ENCODE measurements around the gene PMF1.

The PMF1 gene

GRCh38 chr1:156196445-156196844 is 16.4 kb upstream of the PMF1 start:
- Histone ChIP-seq H3K27ac (no peak overlapping the region), H3K27me3 (replicated peaks) (no peaks in the 10 kb centered on the region), H3K36me3 (replicated peaks) (peaks cover 14% of the 10 kb centered on the region), H3K4me3 (ENCODE audit: low read depth, low read length) (no peak overlapping the region)
- in situ Hi-C loops (cut with HindIII; ENCODE audit: low pct_ligation_motif_present, low sequenced_read_pairs), result no loop called here
- no peak for TF ChIP-seq CTCF (IDR thresholded peaks at IDR 0.05; ENCODE audit: low read depth, low read length, missing control alignments)
- DNase-seq, result no peak

- TF ChIP-seq CTCF (IDR thresholded peaks at IDR 0.05; ENCODE audit: low read depth, low read length, missing control alignments), result no peak
- in situ Hi-C loops (cut with HindIII; ENCODE audit: low pct_ligation_motif_present, low sequenced_read_pairs), result no loop called here
- Histone ChIP-seq H3K27ac (no peak overlapping the region), H3K27me3 (replicated peaks) (no peaks in the 10 kb centered on the region), H3K36me3 (replicated peaks) (peaks cover 20% of the 10 kb centered on the region), H3K4me3 (ENCODE audit: low read depth, low read length) (no peak overlapping the region)
- no peak for DNase-seq
Observed at GRCh38 chr1:156198831-156199349, 13.9 kb upstream of the PMF1 start.

GRCh38 chr1:156200044-156200443 is 12.8 kb upstream of the PMF1 start:
- TF ChIP-seq CTCF (IDR thresholded peaks at IDR 0.05; ENCODE audit: low read depth, low read length, missing control alignments), result no peak
- Histone ChIP-seq H3K36me3 (replicated peaks) (peaks cover 20% of the 10 kb centered on the region), H3K27me3 (replicated peaks) (no peaks in the 10 kb centered on the region), H3K4me3 (ENCODE audit: low read depth, low read length) (no peak overlapping the region), H3K27ac (no peak overlapping the region)
- in situ Hi-C loops (cut with HindIII; ENCODE audit: low pct_ligation_motif_present, low sequenced_read_pairs), result no loop called here
- DNase-seq, result no peak

- no peaks in the 10 kb centered on the region for H3K27me3 ChIP-seq (replicated peaks)
- H3K4me3 ChIP-seq (ENCODE audit: low read depth, low read length), result no peak overlapping the region
- no peak for TF ChIP-seq CTCF (IDR thresholded peaks at IDR 0.05; ENCODE audit: low read depth, low read length, missing control alignments)
- H3K27ac ChIP-seq, result no peak overlapping the region
- in situ Hi-C loops (cut with HindIII; ENCODE audit: low pct_ligation_motif_present, low sequenced_read_pairs), result no loop called here
- DNase-seq, result peak; percentile 51
- H3K36me3 ChIP-seq (replicated peaks), result peaks cover 24% of the 10 kb centered on the region
Observed at GRCh38 chr1:156203331-156203730, 9.5 kb upstream of the PMF1 start.

GRCh38 chr1:156204686-156205085 is 8.1 kb upstream of the PMF1 start:
- Histone ChIP-seq H3K27me3 (replicated peaks) (no peaks in the 10 kb centered on the region), H3K36me3 (replicated peaks) (peaks cover 30% of the 10 kb centered on the region), H3K27ac (no peak overlapping the region), H3K4me3 (ENCODE audit: low read depth, low read length) (no peak overlapping the region)
- in situ Hi-C loops (cut with HindIII; ENCODE audit: low pct_ligation_motif_present, low sequenced_read_pairs), result no loop called here
- no peak for DNase-seq
- no peak for TF ChIP-seq CTCF (IDR thresholded peaks at IDR 0.05; ENCODE audit: low read depth, low read length, missing control alignments)

- Histone ChIP-seq H3K36me3 (replicated peaks) (peaks cover 15% of the 10 kb centered on the region), H3K27me3 (replicated peaks) (no peaks in the 10 kb centered on the region), H3K27ac (no peak overlapping the region), H3K4me3 (ENCODE audit: low read depth, low read length) (no peak overlapping the region)
- DNase-seq, result no peak
- in situ Hi-C loops (cut with HindIII; ENCODE audit: low pct_ligation_motif_present, low sequenced_read_pairs), result no loop called here
- no peak for TF ChIP-seq CTCF (IDR thresholded peaks at IDR 0.05; ENCODE audit: low read depth, low read length, missing control alignments)
Observed at GRCh38 chr1:156211243-156211642, 1.6 kb upstream of the PMF1 start.
